Measurements from ENCODE around the gene FEM1A. TPM values are rescaled to one million over a fixed set of nuclear protein-coding genes. Genes with fewer than 3 reads are reported as not detected.

The FEM1A gene
- total RNA-seq, 2 donors from 2014 or later = 30.5 to 51.3 TPM

GRCh38 chr19:4758659-4759058 lies 32.9 kb upstream of the FEM1A start:
- no peak overlapping the region for H3K27ac ChIP-seq
- no peaks in the 10 kb centered on the region for H3K9me3 ChIP-seq
- H3K4me3 ChIP-seq = no peak overlapping the region
- no peaks in the 10 kb centered on the region for H3K27me3 ChIP-seq
- DNase-seq (ENCODE audit: low spot score) = no peak
- TF ChIP-seq CTCF (IDR thresholded peaks at IDR 0.05) = no peak
- H3K4me1 ChIP-seq = peaks cover 0 to 11% of the 10 kb centered on the region in 2 donors
- no peaks in the 10 kb centered on the region for H3K36me3 ChIP-seq

GRCh38 chr19:4759388-4760284 lies 31.9 kb upstream of the FEM1A start:
- TF ChIP-seq CTCF (IDR thresholded peaks at IDR 0.05) = no peak
- Histone ChIP-seq H3K4me3 (peak overlapping the region; percentile 3 to 40), H3K9me3 (no peaks in the 10 kb centered on the region), H3K4me1 (peaks cover 0 to 11% of the 10 kb centered on the region in 2 donors), H3K27me3 (no peaks in the 10 kb centered on the region), H3K27ac (no peak overlapping the region), H3K36me3 (no peaks in the 10 kb centered on the region)
- DNase-seq (ENCODE audit: low spot score) = peak; percentile 89

GRCh38 chr19:4760285-4760650 lies 31.3 kb upstream of the FEM1A start:
- peak overlapping the region; percentile 3 to 40 for H3K4me3 ChIP-seq
- H3K27ac ChIP-seq = no peak overlapping the region
- H3K27me3 ChIP-seq = no peaks in the 10 kb centered on the region
- TF ChIP-seq CTCF (IDR thresholded peaks at IDR 0.05) = no peak
- H3K9me3 ChIP-seq = no peaks in the 10 kb centered on the region
- no peaks in the 10 kb centered on the region for H3K36me3 ChIP-seq
- DNase-seq (ENCODE audit: low spot score) = no peak
- peaks cover 0 to 11% of the 10 kb centered on the region in 2 donors for H3K4me1 ChIP-seq

GRCh38 chr19:4763021-4763420 lies 28.5 kb upstream of the FEM1A start:
- no peak overlapping the region for H3K4me3 ChIP-seq
- TF ChIP-seq CTCF (IDR thresholded peaks at IDR 0.05) = no peak
- no peaks in the 10 kb centered on the region for H3K9me3 ChIP-seq
- DNase-seq (ENCODE audit: low spot score) = no peak
- H3K36me3 ChIP-seq = no peaks in the 10 kb centered on the region
- no peaks in the 10 kb centered on the region for H3K27me3 ChIP-seq
- H3K27ac ChIP-seq = no peak overlapping the region
- peaks cover 0 to 11% of the 10 kb centered on the region in 2 donors for H3K4me1 ChIP-seq

- no peak for TF ChIP-seq CTCF (IDR thresholded peaks at IDR 0.05)
- no peaks in the 10 kb centered on the region for H3K36me3 ChIP-seq
- H3K27me3 ChIP-seq = no peaks in the 10 kb centered on the region
Observed at GRCh38 chr19:4764393-4764660, 27.2 kb upstream of the FEM1A start.

More at GRCh38 chr19:4764393-4764660, 27.2 kb upstream of the FEM1A start:
- H3K4me3 ChIP-seq = no peak overlapping the region
- DNase-seq (ENCODE audit: low spot score) = no peak
- peaks cover 0 to 9% of the 10 kb centered on the region in 2 donors for H3K4me1 ChIP-seq
- H3K27ac ChIP-seq = no peak overlapping the region
- no peaks in the 10 kb centered on the region for H3K9me3 ChIP-seq
